ENCODE data around the gene NCOA6.
A peak's percentile ranks its signal among the peaks of the same experiment; 100 is the strongest.

NCOA6 gene

GRCh38 chr20:34863421-34863965, 38.0 kb upstream of the NCOA6 start:
- Histone ChIP-seq H3K4me3 (ENCODE audit: low read length in 2 of 2) (no peak overlapping the region), H2BK5ac (ENCODE audit: low read length) (no peak overlapping the region), H4K8ac (ENCODE audit: low read depth, low read length) (no peak overlapping the region), H3K9me3 (replicated peaks in 1 of 2; ENCODE audit: control insufficient read depth in 2 of 2, insufficient read depth in 1 of 2, low read depth in 1 of 2, low read length in 2 of 2) (no peaks in the 10 kb centered on the region), H3K9ac (ENCODE audit: low read depth, low read length, poor library complexity) (no peak overlapping the region), H2BK15ac (ENCODE audit: low read length) (no peak overlapping the region), H3K27ac (replicated peaks; ENCODE audit: low read length) (no peak overlapping the region), H3K14ac (ENCODE audit: low read length) (peak overlapping the region; percentile 71), H3K23ac (ENCODE audit: low read depth, low read length, poor library complexity) (no peak overlapping the region), H3K4me2 (ENCODE audit: insufficient read depth, low read length, poor library complexity, severe bottlenecking) (no peak overlapping the region), H2AFZ (ENCODE audit: low read length) (no peak overlapping the region), H4K91ac (ENCODE audit: low read depth, low read length, poor library complexity) (no peak overlapping the region), H2AK5ac (ENCODE audit: low read depth, low read length) (peak overlapping the region; percentile 63), H3K4me1 (ENCODE audit: control insufficient read depth in 2 of 2, insufficient read depth in 1 of 2, low read depth in 1 of 2, low read length in 2 of 2) (peaks cover 0 to 2% of the 10 kb centered on the region in 2 donors), H3K79me1 (ENCODE audit: low read depth, low read length) (peaks cover 2% of the 10 kb centered on the region), H3K27me3 (ENCODE audit: control insufficient read depth in 3 of 3, insufficient read depth in 3 of 3, low read depth in 1 of 3, low read length in 3 of 3) (no peaks in the 10 kb centered on the region), H3K4ac (ENCODE audit: low read length) (no peak overlapping the region), H3K36me3 (replicated peaks in 1 of 2; ENCODE audit: control insufficient read depth in 2 of 2, insufficient read depth in 2 of 2, low read length in 2 of 2) (peaks cover 19 to 68% of the 10 kb centered on the region in 2 donors), H2BK12ac (ENCODE audit: low read length) (no peak overlapping the region), H3K18ac (ENCODE audit: low read length) (peak overlapping the region; percentile 65), H2BK120ac (ENCODE audit: low read depth, low read length) (no peak overlapping the region)
- DNase-seq (ENCODE audit: low spot score), result no peak
- no CpG with 5 or more reads among the region's 32 CpGs for WGBS, 2 donors (ENCODE audit: extremely low coverage in 2 of 2, insufficient read length in 2 of 2, insufficient replicate concordance in 1 of 2)

- H4K8ac ChIP-seq (ENCODE audit: low read depth, low read length), result no peak overlapping the region
- peak overlapping the region; percentile 57 for H3K18ac ChIP-seq (ENCODE audit: low read length)
- peaks cover 0 to 2% of the 10 kb centered on the region in 2 donors for H3K4me1 ChIP-seq (ENCODE audit: control insufficient read depth in 2 of 2, insufficient read depth in 1 of 2, low read depth in 1 of 2, low read length in 2 of 2)
- no peak overlapping the region for H3K9ac ChIP-seq (ENCODE audit: low read depth, low read length, poor library complexity)
- H2BK12ac ChIP-seq (ENCODE audit: low read length), result no peak overlapping the region
- no peak overlapping the region for H3K23ac ChIP-seq (ENCODE audit: low read depth, low read length, poor library complexity)
- no peak for DNase-seq (ENCODE audit: low spot score)
- no peak overlapping the region for H2BK15ac ChIP-seq (ENCODE audit: low read length)
- peak overlapping the region; percentile 82 for H3K14ac ChIP-seq (ENCODE audit: low read length)
- no peak overlapping the region for H2BK5ac ChIP-seq (ENCODE audit: low read length)
- H3K4me3 ChIP-seq (ENCODE audit: low read length in 2 of 2), result no peak overlapping the region
- no peak overlapping the region for H2BK120ac ChIP-seq (ENCODE audit: low read depth, low read length)
- no CpG with 5 or more reads among the region's 12 CpGs for WGBS, 2 donors (ENCODE audit: extremely low coverage in 2 of 2, insufficient read length in 2 of 2, insufficient replicate concordance in 1 of 2)
- no peak overlapping the region for H3K27ac ChIP-seq (replicated peaks; ENCODE audit: low read length)
- H3K27me3 ChIP-seq (ENCODE audit: control insufficient read depth in 3 of 3, insufficient read depth in 3 of 3, low read depth in 1 of 3, low read length in 3 of 3), result no peaks in the 10 kb centered on the region
- no peak overlapping the region for H2AFZ ChIP-seq (ENCODE audit: low read length)
- H3K79me1 ChIP-seq (ENCODE audit: low read depth, low read length), result peaks cover 2% of the 10 kb centered on the region
- H3K4me2 ChIP-seq (ENCODE audit: insufficient read depth, low read length, poor library complexity, severe bottlenecking), result no peak overlapping the region
- H2AK5ac ChIP-seq (ENCODE audit: low read depth, low read length), result no peak overlapping the region
- no peaks in the 10 kb centered on the region for H3K9me3 ChIP-seq (replicated peaks in 1 of 2; ENCODE audit: control insufficient read depth in 2 of 2, insufficient read depth in 1 of 2, low read depth in 1 of 2, low read length in 2 of 2)
- peaks cover 20 to 71% of the 10 kb centered on the region in 2 donors for H3K36me3 ChIP-seq (replicated peaks in 1 of 2; ENCODE audit: control insufficient read depth in 2 of 2, insufficient read depth in 2 of 2, low read length in 2 of 2)
- H4K91ac ChIP-seq (ENCODE audit: low read depth, low read length, poor library complexity), result no peak overlapping the region
- no peak overlapping the region for H3K4ac ChIP-seq (ENCODE audit: low read length)
Measured at GRCh38 chr20:34862724-34863123, 37.3 kb upstream of the NCOA6 start.

- Histone ChIP-seq H3K27me3 (ENCODE audit: control insufficient read depth in 3 of 3, insufficient read depth in 3 of 3, low read depth in 1 of 3, low read length in 3 of 3) (no peaks in the 10 kb centered on the region), H3K14ac (ENCODE audit: low read length) (no peak overlapping the region), H3K4ac (ENCODE audit: low read length) (no peak overlapping the region), H3K36me3 (replicated peaks in 1 of 2; ENCODE audit: control insufficient read depth in 2 of 2, insufficient read depth in 2 of 2, low read length in 2 of 2) (peaks cover 27 to 79% of the 10 kb centered on the region in 2 donors), H2AFZ (ENCODE audit: low read length) (no peak overlapping the region), H4K8ac (ENCODE audit: low read depth, low read length) (no peak overlapping the region), H2AK5ac (ENCODE audit: low read depth, low read length) (no peak overlapping the region), H3K9ac (ENCODE audit: low read depth, low read length, poor library complexity) (no peak overlapping the region), H3K79me1 (ENCODE audit: low read depth, low read length) (peaks cover 2% of the 10 kb centered on the region), H3K4me2 (ENCODE audit: insufficient read depth, low read length, poor library complexity, severe bottlenecking) (no peak overlapping the region), H2BK120ac (ENCODE audit: low read depth, low read length) (no peak overlapping the region), H3K4me3 (ENCODE audit: low read length in 2 of 2) (no peak overlapping the region), H3K4me1 (ENCODE audit: control insufficient read depth in 2 of 2, insufficient read depth in 1 of 2, low read depth in 1 of 2, low read length in 2 of 2) (peaks cover 0 to 2% of the 10 kb centered on the region in 2 donors), H3K18ac (ENCODE audit: low read length) (no peak overlapping the region), H3K27ac (replicated peaks; ENCODE audit: low read length) (no peak overlapping the region), H2BK5ac (ENCODE audit: low read length) (no peak overlapping the region), H2BK15ac (ENCODE audit: low read length) (no peak overlapping the region), H4K91ac (ENCODE audit: low read depth, low read length, poor library complexity) (no peak overlapping the region), H3K23ac (ENCODE audit: low read depth, low read length, poor library complexity) (no peak overlapping the region), H2BK12ac (ENCODE audit: low read length) (no peak overlapping the region), H3K9me3 (replicated peaks in 1 of 2; ENCODE audit: control insufficient read depth in 2 of 2, insufficient read depth in 1 of 2, low read depth in 1 of 2, low read length in 2 of 2) (no peaks in the 10 kb centered on the region)
- no CpG with 5 or more reads among the region's 7 CpGs for WGBS, 2 donors (ENCODE audit: extremely low coverage in 2 of 2, insufficient read length in 2 of 2, insufficient replicate concordance in 1 of 2)
- no peak for DNase-seq (ENCODE audit: low spot score)
Measured at GRCh38 chr20:34861386-34862084, 36.1 kb upstream of the NCOA6 start.

GRCh38 chr20:34859826-34860545, 34.5 kb upstream of the NCOA6 start:
- no peak for DNase-seq (ENCODE audit: low spot score)
- H2BK15ac ChIP-seq (ENCODE audit: low read length), result no peak overlapping the region
- H3K4me1 ChIP-seq (ENCODE audit: control insufficient read depth in 2 of 2, insufficient read depth in 1 of 2, low read depth in 1 of 2, low read length in 2 of 2), result peaks cover 0 to 2% of the 10 kb centered on the region in 2 donors
- no peak overlapping the region for H2AFZ ChIP-seq (ENCODE audit: low read length)
- peaks cover 2% of the 10 kb centered on the region for H3K79me1 ChIP-seq (ENCODE audit: low read depth, low read length)
- no peak overlapping the region for H3K4ac ChIP-seq (ENCODE audit: low read length)
- no peak overlapping the region for H4K91ac ChIP-seq (ENCODE audit: low read depth, low read length, poor library complexity)
- no peak overlapping the region for H3K4me2 ChIP-seq (ENCODE audit: insufficient read depth, low read length, poor library complexity, severe bottlenecking)
- H3K9ac ChIP-seq (ENCODE audit: low read depth, low read length, poor library complexity), result no peak overlapping the region
- H3K27me3 ChIP-seq (ENCODE audit: control insufficient read depth in 3 of 3, insufficient read depth in 3 of 3, low read depth in 1 of 3, low read length in 3 of 3), result no peaks in the 10 kb centered on the region
- no peak overlapping the region for H2BK120ac ChIP-seq (ENCODE audit: low read depth, low read length)
- no peak overlapping the region for H2AK5ac ChIP-seq (ENCODE audit: low read depth, low read length)
- no peak overlapping the region for H3K27ac ChIP-seq (replicated peaks; ENCODE audit: low read length)
- no peak overlapping the region for H2BK12ac ChIP-seq (ENCODE audit: low read length)
- no peak overlapping the region for H3K23ac ChIP-seq (ENCODE audit: low read depth, low read length, poor library complexity)
- no peaks in the 10 kb centered on the region for H3K9me3 ChIP-seq (replicated peaks in 1 of 2; ENCODE audit: control insufficient read depth in 2 of 2, insufficient read depth in 1 of 2, low read depth in 1 of 2, low read length in 2 of 2)
- H4K8ac ChIP-seq (ENCODE audit: low read depth, low read length), result no peak overlapping the region
- no peak overlapping the region for H2BK5ac ChIP-seq (ENCODE audit: low read length)
- H3K4me3 ChIP-seq (ENCODE audit: low read length in 2 of 2), result no peak overlapping the region
- H3K18ac ChIP-seq (ENCODE audit: low read length), result no peak overlapping the region
- WGBS, 2 donors (ENCODE audit: extremely low coverage in 2 of 2, insufficient read length in 2 of 2, insufficient replicate concordance in 1 of 2), result no CpG with 5 or more reads among the region's 9 CpGs
- H3K36me3 ChIP-seq (replicated peaks in 1 of 2; ENCODE audit: control insufficient read depth in 2 of 2, insufficient read depth in 2 of 2, low read length in 2 of 2), result peaks cover 33 to 86% of the 10 kb centered on the region in 2 donors
- H3K14ac ChIP-seq (ENCODE audit: low read length), result no peak overlapping the region
